GM12878 (cell line): Measurements from ENCODE around the gene BANP. TPM values are rescaled to one million over a fixed set of nuclear protein-coding genes. Genes with fewer than 3 reads are reported as not detected.

ENCODE experiments used
- CTCF ChIP-seq, 3 experiments: IDR thresholded peaks in 2 of 3; conservative IDR thresholded peaks in 1 of 3; 2 replicates each; pipeline ENCODE4 v1.5.1; 2011; ENCODE audit warnings: low read depth in 3 of 3, low read length in 3 of 3, mild to moderate bottlenecking in 3 of 3, control low read depth in 2 of 3, moderate library complexity in 2 of 3, inconsistent platforms in 1 of 3, mixed read lengths in 1 of 3; ENCODE audit not compliant: control insufficient read depth in 2 of 3, insufficient read depth in 1 of 3; ENCODE audit errors: extremely low read depth in 1 of 3
- E2F4 ChIP-seq: IDR thresholded peaks from 2 replicates; pipeline ENCODE4 v1.6.1; 2012; ENCODE audit warnings: low read depth, low read length, improper control_type of control experiment
- NFYB ChIP-seq: IDR thresholded peaks from 2 replicates; pipeline ENCODE4 v1.6.1; 2011; ENCODE audit warnings: low read depth, mild to moderate bottlenecking, low read length, improper control_type of control experiment, moderate library complexity; ENCODE audit not compliant: insufficient read depth
- POLR2A ChIP-seq: IDR thresholded peaks from 2 replicates; pipeline ENCODE4 v1.6.1; 2011; ENCODE audit warnings: low read depth, mild to moderate bottlenecking, low read length
- ZNF274 ChIP-seq: IDR thresholded peaks from one replicate; pipeline ENCODE4 v1.8.0; 2011; ENCODE audit not compliant: insufficient read length, insufficient read depth
- ZNF592 ChIP-seq: fragments of 450-650 bp; IDR thresholded peaks from 2 replicates; pipeline ENCODE4 v1.6.1; 2017; ENCODE audit warnings: mild to moderate bottlenecking, moderate library complexity
- polyA plus RNA-seq, 11 experiments: library from polyadenylated mRNA; depleted of rRNA in 4 of 11; unstranded in 6 of 11; stranded (reverse) in 5 of 11; fragments of >200 nt; fragmentation: Nextera tagmentation in 4 of 11; fragmentation: Illumina TruSeq in 1 of 11; extraction: Ambion mirVana in 4 of 11; extraction: Trizol in 1 of 11; gene quantifications; 1 replicate in 1 of 11; 2 replicates in 10 of 11; pipeline versions ENCODE4 v1.2.1 to v1.2.3, GENCODE V29; 2011 to 2016; ENCODE audit warnings: inconsistent platforms in 2 of 11, missing spikeins in 2 of 11, low read depth in 1 of 11
- total RNA-seq, 4 experiments: library from RNA; depleted of rRNA in 3 of 4; stranded (reverse); fragments of >200 nt in 3 of 4; fragmentation: Illumina TruSeq in 1 of 4; extraction: Trizol in 1 of 4; gene quantifications; 2 replicates each; pipeline versions ENCODE4 v1.2.1 to v1.2.3, GENCODE V29; 2013 to 2021

The BANP gene
- total and polyA plus RNA-seq, 10 of the 15 experiments (the other 5 are each of a cell fraction or from before 2014, with no cell fraction given), result 3.9 to 21.9 (median 12.2) TPM

- TF ChIP-seq ZNF592 (no peak), E2F4 (no peak), ZNF274 (no peak), POLR2A (no peak), NFYB (peak; percentile 67), CTCF (IDR thresholded peaks at IDR 0.05 in 2 of 3, conservative IDR thresholded peaks at IDR 0.05 in 1 of 3; ENCODE audit: control insufficient read depth in 2 of 3, extremely low read depth in 1 of 3, insufficient read depth in 1 of 3, low read depth in 3 of 3, low read length in 3 of 3) (no peak)
- TF ChIP-seq, all 136 proteins: peak for 4
These were observed 11.4 kb upstream of the BANP start (continued) for GRCh38 chr16:87939562-87940423.
